HEK293 (cell line): ENCODE measurements around the gene TNIK.

ENCODE experiments used
- KLF1 ChIP-seq: fragments of 450-650 bp; formaldehyde crosslinking; IDR thresholded peaks from 2 replicates; pipeline ENCODE4 v1.5.1; 2016; ENCODE audit warnings: missing biosample characterization, missing genetic modification characterization
- PRDM1 ChIP-seq: fragments of 450-650 bp; formaldehyde crosslinking; IDR thresholded peaks from 2 replicates; pipeline ENCODE4; 2016; ENCODE audit warnings: missing biosample characterization, missing genetic modification characterization
- ZBTB20 ChIP-seq: fragments of 450-650 bp; formaldehyde crosslinking; IDR thresholded peaks from 2 replicates; pipeline ENCODE4 v1.5.1; 2016; ENCODE audit warnings: missing biosample characterization, missing genetic modification characterization
- ZFP3 ChIP-seq: fragments of 450-650 bp; formaldehyde crosslinking; IDR thresholded peaks from 2 replicates; pipeline ENCODE4 v1.5.1; 2016; ENCODE audit warnings: low read depth, missing biosample characterization, missing genetic modification characterization
- ZNF121 ChIP-seq: fragments of 450-650 bp; formaldehyde crosslinking; IDR thresholded peaks from 2 replicates; pipeline ENCODE4 v1.5.1; 2016; ENCODE audit warnings: missing biosample characterization, missing genetic modification characterization
- ZNF140 ChIP-seq: fragments of 450-650 bp; formaldehyde crosslinking; IDR thresholded peaks from 2 replicates; pipeline ENCODE4 v1.5.1; 2016; ENCODE audit warnings: missing biosample characterization, missing genetic modification characterization
- ZNF174 ChIP-seq: fragments of 450-650 bp; formaldehyde crosslinking; IDR thresholded peaks from 2 replicates; pipeline ENCODE4 v1.5.0; 2017; ENCODE audit warnings: missing biosample characterization, mild to moderate bottlenecking, missing genetic modification characterization
- ZNF23 ChIP-seq: fragments of 450-650 bp; formaldehyde crosslinking; IDR thresholded peaks from 2 replicates; pipeline ENCODE4 v1.5.1; 2016; ENCODE audit warnings: missing biosample characterization, missing genetic modification characterization, borderline replicate concordance
- ZNF423 ChIP-seq: fragments of 450-650 bp; formaldehyde crosslinking; IDR thresholded peaks from 2 replicates; pipeline ENCODE4 v1.5.1; 2016; ENCODE audit warnings: missing biosample characterization, missing genetic modification characterization
- ZNF639 ChIP-seq: fragments of 450-650 bp; formaldehyde crosslinking; IDR thresholded peaks from 2 replicates; pipeline ENCODE4 v1.5.1; 2016; ENCODE audit warnings: missing biosample characterization, missing genetic modification characterization
- ZNF768 ChIP-seq: fragments of 450-650 bp; formaldehyde crosslinking; IDR thresholded peaks from 2 replicates; pipeline ENCODE4 v1.5.1; 2018; ENCODE audit warnings: missing biosample characterization, mild to moderate bottlenecking, missing genetic modification characterization
- ZNF785 ChIP-seq: fragments of 450-650 bp; formaldehyde crosslinking; IDR thresholded peaks from 2 replicates; pipeline ENCODE4 v1.5.1; 2016; ENCODE audit warnings: missing biosample characterization, missing genetic modification characterization
- TF ChIP-seq, protein P1 (sequence below): fragments of 450-650 bp; formaldehyde crosslinking; IDR thresholded peaks from 2 replicates; pipeline ENCODE4 v1.5.1; 2016; ENCODE audit warnings: missing biosample characterization, missing genetic modification characterization
- TF ChIP-seq, protein P2 (sequence below): fragments of 450-650 bp; formaldehyde crosslinking; IDR thresholded peaks from 2 replicates; pipeline ENCODE4 v1.5.1; 2016; ENCODE audit warnings: missing biosample characterization, missing genetic modification characterization

DNA sequence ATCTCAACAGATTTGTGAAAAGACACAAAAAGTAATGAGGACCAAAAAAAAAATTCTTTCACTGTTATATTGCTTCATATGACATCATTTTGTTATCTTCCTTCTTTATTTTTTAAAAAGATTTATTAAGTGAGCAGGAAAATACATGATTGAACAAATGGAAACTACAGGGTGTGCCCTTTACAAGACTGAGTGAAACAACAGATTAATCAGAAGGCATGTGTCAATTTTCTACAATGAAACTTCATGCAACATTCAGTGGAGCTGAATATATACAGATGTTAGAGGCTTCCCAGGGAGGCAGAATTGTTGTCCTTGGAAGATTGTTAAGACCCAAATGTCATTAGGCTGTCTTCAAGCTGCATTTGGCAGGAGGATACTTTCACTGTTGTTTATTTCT lies 405.3 kb downstream of the TNIK start:
- TF ChIP-seq, protein P1, sequence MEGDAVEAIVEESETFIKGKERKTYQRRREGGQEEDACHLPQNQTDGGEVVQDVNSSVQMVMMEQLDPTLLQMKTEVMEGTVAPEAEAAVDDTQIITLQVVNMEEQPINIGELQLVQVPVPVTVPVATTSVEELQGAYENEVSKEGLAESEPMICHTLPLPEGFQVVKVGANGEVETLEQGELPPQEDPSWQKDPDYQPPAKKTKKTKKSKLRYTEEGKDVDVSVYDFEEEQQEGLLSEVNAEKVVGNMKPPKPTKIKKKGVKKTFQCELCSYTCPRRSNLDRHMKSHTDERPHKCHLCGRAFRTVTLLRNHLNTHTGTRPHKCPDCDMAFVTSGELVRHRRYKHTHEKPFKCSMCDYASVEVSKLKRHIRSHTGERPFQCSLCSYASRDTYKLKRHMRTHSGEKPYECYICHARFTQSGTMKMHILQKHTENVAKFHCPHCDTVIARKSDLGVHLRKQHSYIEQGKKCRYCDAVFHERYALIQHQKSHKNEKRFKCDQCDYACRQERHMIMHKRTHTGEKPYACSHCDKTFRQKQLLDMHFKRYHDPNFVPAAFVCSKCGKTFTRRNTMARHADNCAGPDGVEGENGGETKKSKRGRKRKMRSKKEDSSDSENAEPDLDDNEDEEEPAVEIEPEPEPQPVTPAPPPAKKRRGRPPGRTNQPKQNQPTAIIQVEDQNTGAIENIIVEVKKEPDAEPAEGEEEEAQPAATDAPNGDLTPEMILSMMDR, result no peak
- TF ChIP-seq ZNF785 (tag by site-specific recombination) (no peak), ZBTB20 (tag by site-specific recombination) (no peak), ZFP3 (tag by site-specific recombination) (no peak), ZNF140 (tag by site-specific recombination) (no peak), ZNF423 (tag by site-specific recombination) (no peak), ZNF768 (tag by site-specific recombination) (no peak), PRDM1 (tag by site-specific recombination) (no peak), KLF1 (no peak), ZNF174 (tag by site-specific recombination) (no peak), ZNF121 (no peak), ZNF23 (tag by site-specific recombination) (no peak), ZNF639 (tag by site-specific recombination) (no peak)
- TF ChIP-seq, protein P2, sequence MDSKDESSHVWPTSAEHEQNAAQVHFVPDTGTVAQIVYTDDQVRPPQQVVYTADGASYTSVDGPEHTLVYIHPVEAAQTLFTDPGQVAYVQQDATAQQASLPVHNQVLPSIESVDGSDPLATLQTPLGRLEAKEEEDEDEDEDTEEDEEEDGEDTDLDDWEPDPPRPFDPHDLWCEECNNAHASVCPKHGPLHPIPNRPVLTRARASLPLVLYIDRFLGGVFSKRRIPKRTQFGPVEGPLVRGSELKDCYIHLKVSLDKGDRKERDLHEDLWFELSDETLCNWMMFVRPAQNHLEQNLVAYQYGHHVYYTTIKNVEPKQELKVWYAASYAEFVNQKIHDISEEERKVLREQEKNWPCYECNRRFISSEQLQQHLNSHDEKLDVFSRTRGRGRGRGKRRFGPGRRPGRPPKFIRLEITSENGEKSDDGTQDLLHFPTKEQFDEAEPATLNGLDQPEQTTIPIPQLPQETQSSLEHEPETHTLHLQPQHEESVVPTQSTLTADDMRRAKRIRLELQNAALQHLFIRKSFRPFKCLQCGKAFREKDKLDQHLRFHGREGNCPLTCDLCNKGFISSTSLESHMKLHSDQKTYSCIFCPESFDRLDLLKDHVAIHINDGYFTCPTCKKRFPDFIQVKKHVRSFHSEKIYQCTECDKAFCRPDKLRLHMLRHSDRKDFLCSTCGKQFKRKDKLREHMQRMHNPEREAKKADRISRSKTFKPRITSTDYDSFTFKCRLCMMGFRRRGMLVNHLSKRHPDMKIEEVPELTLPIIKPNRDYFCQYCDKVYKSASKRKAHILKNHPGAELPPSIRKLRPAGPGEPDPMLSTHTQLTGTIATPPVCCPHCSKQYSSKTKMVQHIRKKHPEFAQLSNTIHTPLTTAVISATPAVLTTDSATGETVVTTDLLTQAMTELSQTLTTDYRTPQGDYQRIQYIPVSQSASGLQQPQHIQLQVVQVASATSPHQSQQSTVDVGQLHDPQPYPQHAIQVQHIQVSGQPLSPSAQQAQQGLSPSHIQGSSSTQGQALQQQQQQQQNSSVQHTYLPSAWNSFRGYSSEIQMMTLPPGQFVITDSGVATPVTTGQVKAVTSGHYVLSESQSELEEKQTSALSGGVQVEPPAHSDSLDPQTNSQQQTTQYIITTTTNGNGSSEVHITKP, result no peak
